ENCODE data around the gene CD83.

DNA sequence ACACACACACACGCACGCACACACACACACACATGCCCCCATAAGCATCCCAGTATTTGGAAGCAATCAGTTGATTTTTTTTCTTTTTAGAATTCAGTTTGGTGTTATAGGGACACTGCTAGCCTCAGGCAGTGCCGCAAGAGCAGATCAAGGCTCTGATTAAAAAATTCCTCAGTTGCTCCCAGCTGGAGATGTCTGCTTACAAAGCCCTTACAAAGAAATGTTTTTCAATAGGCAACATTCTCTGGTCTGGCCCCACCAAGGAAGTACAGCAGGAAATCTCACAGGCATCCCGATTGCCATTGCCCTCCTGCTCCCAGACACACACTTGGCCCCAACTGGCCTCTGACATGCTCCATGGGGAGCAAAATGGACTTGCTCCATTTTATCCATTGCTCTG lies 22.9 kb upstream of the CD83 start:
- TF ChIP-seq EZH2 (IDR thresholded peaks at IDR 0.05; ENCODE audit: borderline replicate concordance, insufficient read depth, low read depth, low read length, poor library complexity, severe bottlenecking) = no peak
- TF ChIP-seq, protein P1, sequence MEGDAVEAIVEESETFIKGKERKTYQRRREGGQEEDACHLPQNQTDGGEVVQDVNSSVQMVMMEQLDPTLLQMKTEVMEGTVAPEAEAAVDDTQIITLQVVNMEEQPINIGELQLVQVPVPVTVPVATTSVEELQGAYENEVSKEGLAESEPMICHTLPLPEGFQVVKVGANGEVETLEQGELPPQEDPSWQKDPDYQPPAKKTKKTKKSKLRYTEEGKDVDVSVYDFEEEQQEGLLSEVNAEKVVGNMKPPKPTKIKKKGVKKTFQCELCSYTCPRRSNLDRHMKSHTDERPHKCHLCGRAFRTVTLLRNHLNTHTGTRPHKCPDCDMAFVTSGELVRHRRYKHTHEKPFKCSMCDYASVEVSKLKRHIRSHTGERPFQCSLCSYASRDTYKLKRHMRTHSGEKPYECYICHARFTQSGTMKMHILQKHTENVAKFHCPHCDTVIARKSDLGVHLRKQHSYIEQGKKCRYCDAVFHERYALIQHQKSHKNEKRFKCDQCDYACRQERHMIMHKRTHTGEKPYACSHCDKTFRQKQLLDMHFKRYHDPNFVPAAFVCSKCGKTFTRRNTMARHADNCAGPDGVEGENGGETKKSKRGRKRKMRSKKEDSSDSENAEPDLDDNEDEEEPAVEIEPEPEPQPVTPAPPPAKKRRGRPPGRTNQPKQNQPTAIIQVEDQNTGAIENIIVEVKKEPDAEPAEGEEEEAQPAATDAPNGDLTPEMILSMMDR (IDR thresholded peaks at IDR 0.05) = no peak

Data from B cell (primary cell).